DND-41 (cell line): ENCODE results near the gene FAM72C.
"Not testable (repeated sequence)": the region's sequence is repeated elsewhere in the genome, so short reads cannot be mapped to it uniquely, and the experiment has no call there.

Experiments
- ATAC-seq: fragments of 200-7000 bp; cut with Tn5 transposase; 3 replicates; pipeline ENCODE4 v1.9.1; 2021; ENCODE audit warnings: low read depth; ENCODE audit not compliant: insufficient read depth
- DNase-seq: peaks from one replicate; pipeline ENCODE4 v3.0.0-alpha.2; 2020
- H2AFZ ChIP-seq: 2 replicates; pipeline ENCODE4 v1.6.0; 2012; ENCODE audit warnings: low read depth, low read length
- H3K27ac ChIP-seq: 2 replicates; pipeline ENCODE4 v1.5.1; 2012; ENCODE audit warnings: low read length, inconsistent platforms
- H3K27me3 ChIP-seq: fragments of 200-600 bp; sonication (generic); 2 replicates; pipeline ENCODE4 v1.6.0; 2012; ENCODE audit warnings: low read length, mild to moderate bottlenecking, inconsistent platforms; ENCODE audit not compliant: insufficient read depth, poor library complexity
- H3K36me3 ChIP-seq: 2 replicates; pipeline ENCODE4 v1.5.1; 2012; ENCODE audit warnings: low read length, inconsistent platforms; ENCODE audit not compliant: insufficient read depth
- H3K4me1 ChIP-seq: 2 replicates; pipeline ENCODE4 v1.5.1; 2012; ENCODE audit warnings: mild to moderate bottlenecking, low read length; ENCODE audit not compliant: insufficient read depth
- H3K4me2 ChIP-seq: 2 replicates; pipeline ENCODE4 v1.6.0; 2012; ENCODE audit warnings: mild to moderate bottlenecking, moderate library complexity, low read length, inconsistent platforms; ENCODE audit not compliant: insufficient read depth
- H3K4me3 ChIP-seq, 2 experiments: fragments of 200-600 bp in 1 of 2; shearing (Covaris generic) in 1 of 2; 2 replicates each; pipeline ENCODE4 v1.5.1; 2012 to 2016; ENCODE audit warnings: inconsistent platforms in 2 of 2, low read length in 2 of 2, mild to moderate bottlenecking in 2 of 2, low read depth in 1 of 2, moderate library complexity in 1 of 2
- H3K79me2 ChIP-seq: 2 replicates; pipeline ENCODE4 v1.6.0; 2012; ENCODE audit warnings: low read length, inconsistent platforms; ENCODE audit not compliant: insufficient read depth
- H3K9ac ChIP-seq: 2 replicates; pipeline ENCODE4 v1.6.0; 2012; ENCODE audit warnings: low read depth, mild to moderate bottlenecking, inconsistent platforms, low read length, moderate library complexity
- H3K9me3 ChIP-seq: 2 replicates; pipeline ENCODE4 v1.5.1; 2012; ENCODE audit warnings: low read length, moderate library complexity, mild to moderate bottlenecking, inconsistent platforms; ENCODE audit not compliant: insufficient read depth, severe bottlenecking
- H4K20me1 ChIP-seq: 2 replicates; pipeline ENCODE4 v1.6.0; 2012; ENCODE audit warnings: low read length; ENCODE audit not compliant: insufficient read depth

FAM72C gene

DNA sequence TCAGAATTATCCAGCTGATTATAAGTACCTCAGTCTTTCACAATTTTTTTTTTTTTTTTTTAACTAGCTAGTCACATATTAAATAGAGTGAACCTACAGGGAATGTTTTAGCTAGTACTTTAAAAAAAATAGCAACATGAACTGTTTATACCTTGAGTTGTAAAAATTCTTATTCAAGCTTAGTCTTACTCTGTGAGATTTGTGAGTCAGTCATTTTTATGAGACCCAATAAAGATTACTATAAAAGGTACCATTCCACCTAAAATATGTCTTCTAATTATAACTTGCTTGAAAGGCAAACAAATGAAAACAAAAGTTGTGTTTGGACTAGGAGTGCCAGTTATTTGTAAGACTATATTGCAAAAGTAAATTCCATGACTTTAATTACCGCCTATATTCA is 5.9 kb downstream of the FAM72C start:
- not testable (repeated sequence) for H3K79me2 ChIP-seq, H3K27me3 ChIP-seq, H2AFZ ChIP-seq, H3K4me2 ChIP-seq, H3K4me1 ChIP-seq, H3K27ac ChIP-seq, H3K9me3 ChIP-seq, H4K20me1 ChIP-seq, H3K4me3 ChIP-seq, ATAC-seq, DNase-seq, H3K9ac ChIP-seq, H3K36me3 ChIP-seq

DNA sequence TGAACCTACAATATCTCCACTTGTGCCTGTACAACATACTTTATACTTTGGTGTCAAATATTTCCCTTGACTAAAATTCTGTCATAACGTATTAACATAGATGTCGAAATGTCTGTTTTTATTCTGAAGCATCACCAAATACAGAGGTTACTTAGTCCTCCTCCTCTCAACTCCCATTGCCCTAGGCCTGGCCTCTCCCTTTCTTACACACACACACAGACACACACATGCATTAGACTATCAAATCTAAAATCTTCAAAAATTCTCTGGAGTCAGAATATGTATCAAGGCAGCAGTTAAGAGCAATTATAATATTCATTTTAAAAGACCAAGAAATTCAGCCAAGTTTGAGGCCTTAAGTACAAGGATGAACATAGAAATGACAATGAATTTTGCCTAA is 7.5 kb downstream of the FAM72C start:
- H3K27ac ChIP-seq, H3K27me3 ChIP-seq, ATAC-seq, H3K79me2 ChIP-seq, H3K9me3 ChIP-seq, H3K36me3 ChIP-seq, H3K4me1 ChIP-seq, H4K20me1 ChIP-seq, H3K4me3 ChIP-seq, H3K4me2 ChIP-seq, DNase-seq, H2AFZ ChIP-seq, H3K9ac ChIP-seq: not testable (repeated sequence)

- H3K4me3 ChIP-seq, H3K36me3 ChIP-seq, H3K27ac ChIP-seq, H4K20me1 ChIP-seq, ATAC-seq, H3K27me3 ChIP-seq, H3K9me3 ChIP-seq, H3K4me2 ChIP-seq, H2AFZ ChIP-seq, H3K79me2 ChIP-seq, H3K4me1 ChIP-seq, DNase-seq, H3K9ac ChIP-seq: not testable (repeated sequence)
These were observed 15.9 kb downstream of the FAM72C start for GRCh38 chr1:143955930-143956329.

GRCh38 chr1:143952913-143953312 is 18.9 kb downstream of the FAM72C start:
- H3K27me3 ChIP-seq, H3K9ac ChIP-seq, H4K20me1 ChIP-seq, ATAC-seq, H3K36me3 ChIP-seq, H3K4me1 ChIP-seq, H3K27ac ChIP-seq, H3K4me3 ChIP-seq, H3K9me3 ChIP-seq, H2AFZ ChIP-seq, H3K79me2 ChIP-seq, H3K4me2 ChIP-seq, DNase-seq: not testable (repeated sequence)

DNA sequence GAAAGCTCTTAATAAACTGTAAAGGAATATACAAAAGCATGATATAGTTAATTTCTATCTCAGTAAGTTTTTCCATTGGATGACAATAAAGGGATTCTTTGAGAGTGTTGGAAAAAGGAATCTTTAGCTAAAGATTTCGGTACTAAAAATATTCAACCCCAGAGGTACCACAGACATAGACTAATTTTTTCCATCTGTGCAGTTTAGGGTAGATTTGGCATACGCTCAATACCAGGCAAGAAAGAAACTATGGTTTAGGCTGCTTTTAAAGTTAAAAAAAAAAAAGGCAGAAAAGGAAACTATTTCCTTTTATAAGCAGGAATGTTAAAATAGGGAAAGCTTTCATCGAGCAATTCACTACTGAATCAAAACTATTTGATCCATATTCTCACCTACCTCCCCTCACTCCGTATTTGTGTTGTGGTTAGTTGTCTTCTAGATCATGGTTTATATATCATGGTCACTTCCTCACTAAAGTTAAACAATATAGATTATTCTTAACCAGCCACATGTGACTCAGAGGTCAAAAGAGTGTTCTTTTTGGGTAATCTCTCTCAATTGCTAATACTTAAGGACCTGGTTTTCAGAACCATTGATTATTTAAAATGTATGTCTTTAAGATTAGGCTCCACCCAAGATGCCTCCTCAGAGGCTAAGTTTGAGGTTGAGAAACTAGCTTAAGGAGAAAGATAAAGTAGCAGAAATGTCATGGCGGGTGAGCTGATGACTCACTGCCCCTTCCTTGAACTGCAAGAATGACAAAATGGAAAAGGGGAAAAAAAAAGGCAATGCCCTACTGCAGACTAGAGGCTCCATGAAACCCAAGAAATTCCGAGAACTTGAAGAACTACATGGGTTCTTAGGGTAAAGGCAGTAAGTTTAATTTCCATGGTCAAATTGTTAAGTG is 20.0 kb downstream of the FAM72C start:
- not testable (repeated sequence) for H3K4me2 ChIP-seq, H3K36me3 ChIP-seq, H3K4me3 ChIP-seq, H3K9ac ChIP-seq, H4K20me1 ChIP-seq, H3K27me3 ChIP-seq, H3K9me3 ChIP-seq, H3K4me1 ChIP-seq, DNase-seq, H3K79me2 ChIP-seq, ATAC-seq, H3K27ac ChIP-seq, H2AFZ ChIP-seq

GRCh38 chr1:143947749-143948148 is 24.0 kb downstream of the FAM72C start:
- not testable (repeated sequence) for H2AFZ ChIP-seq, H4K20me1 ChIP-seq, H3K27me3 ChIP-seq, DNase-seq, H3K4me3 ChIP-seq, H3K4me2 ChIP-seq, H3K36me3 ChIP-seq, H3K4me1 ChIP-seq, H3K27ac ChIP-seq, H3K79me2 ChIP-seq, H3K9ac ChIP-seq, H3K9me3 ChIP-seq, ATAC-seq

GRCh38 chr1:143945253-143945652 is 26.5 kb downstream of the FAM72C start:
- not testable (repeated sequence) for DNase-seq, H3K27me3 ChIP-seq, H3K36me3 ChIP-seq, H3K79me2 ChIP-seq, ATAC-seq, H3K4me2 ChIP-seq, H3K4me1 ChIP-seq, H3K27ac ChIP-seq, H2AFZ ChIP-seq, H3K4me3 ChIP-seq, H3K9ac ChIP-seq, H4K20me1 ChIP-seq, H3K9me3 ChIP-seq

DNA sequence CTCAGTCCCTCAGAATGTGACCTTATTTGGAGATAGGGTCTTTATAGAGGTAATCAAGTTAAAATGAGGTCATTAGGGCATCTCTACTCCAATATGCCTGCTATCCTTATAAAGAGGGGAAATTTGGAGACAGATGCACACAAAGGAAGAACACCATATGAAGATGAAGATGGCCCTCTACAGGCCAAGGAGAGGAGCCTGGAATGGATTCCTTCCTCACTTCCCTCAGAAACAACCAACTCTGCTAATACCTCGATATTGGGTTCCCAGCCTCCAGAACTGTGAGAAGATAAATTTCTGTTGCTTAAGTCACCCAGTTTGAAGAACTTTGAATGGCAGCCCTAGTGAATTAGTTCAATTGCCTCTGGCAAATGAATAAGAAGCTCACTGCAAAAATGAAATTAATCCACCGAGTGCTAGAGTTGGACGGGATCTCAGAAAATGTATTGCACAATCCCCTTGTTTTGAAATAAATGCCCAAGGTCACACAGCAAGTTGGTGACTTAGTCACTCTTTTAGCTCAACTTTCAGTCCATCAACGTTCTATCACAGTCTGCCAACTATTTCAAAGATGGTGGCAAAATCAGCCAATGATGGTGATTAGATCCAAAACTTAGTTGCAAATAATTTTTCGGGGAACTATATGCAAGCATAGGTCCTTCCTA is 27.1 kb downstream of the FAM72C start:
- not testable (repeated sequence) for H3K4me1 ChIP-seq, H3K27me3 ChIP-seq, H3K9ac ChIP-seq, ATAC-seq, H4K20me1 ChIP-seq, H3K4me3 ChIP-seq, H3K9me3 ChIP-seq, H3K27ac ChIP-seq, H3K79me2 ChIP-seq, H3K4me2 ChIP-seq, DNase-seq, H2AFZ ChIP-seq, H3K36me3 ChIP-seq
